Activated CD4-positive, alpha-beta memory T cell treated with anti-CD3 and anti-CD28 coated beads, Interleukin-2, amount 10 ng/mL, durations not matched to agents 7 days and 5 days (primary cell): ENCODE results near the gene KCNMA1. TPM values are rescaled to one million over a fixed set of nuclear protein-coding genes. Genes with fewer than 3 reads are reported as not detected.

ENCODE experiments used
- CTCF ChIA-PET: fragments of 350-600 bp; sonication (Branson Sonifier 250); formaldehyde crosslinking; loops from one replicate; lab custom pipeline; 2021; ENCODE audit warnings: antibody characterized with exemption, inconsistent platforms; lab: Charles Lee
- POLR2A ChIA-PET: fragments of 350-600 bp; sonication (Branson Sonifier 250); formaldehyde crosslinking; loops from one replicate; lab custom pipeline; 2021; ENCODE audit warnings: antibody characterized with exemption; lab: Charles Lee
- DNase-seq: peaks from one replicate; pipeline ENCODE4 v3.0.0-alpha.2; 2020
- H3K27ac Mint-ChIP-seq: one replicate; pipeline ENCODE4 v1.8.0; 2021; ENCODE audit warnings: mild to moderate bottlenecking, mixed read lengths
- H3K27me3 Mint-ChIP-seq: one replicate; pipeline ENCODE4 v1.8.0; 2021; ENCODE audit warnings: mixed read lengths
- H3K36me3 Mint-ChIP-seq: one replicate; pipeline ENCODE4 v1.8.0; 2021; ENCODE audit warnings: low read depth, mixed read lengths
- H3K4me1 Mint-ChIP-seq: one replicate; pipeline ENCODE4 v1.8.0; 2021; ENCODE audit warnings: mixed read lengths
- H3K4me3 Mint-ChIP-seq: one replicate; pipeline ENCODE4 v1.8.0; 2021; ENCODE audit warnings: mild to moderate bottlenecking, mixed read lengths
- H3K9me3 Mint-ChIP-seq: one replicate; pipeline ENCODE4 v1.8.0; 2021; ENCODE audit warnings: mixed read lengths
- total RNA-seq, 2 experiments: library from RNA; stranded (reverse); gene quantifications; one replicate each; pipeline ENCODE4 v1.2.3, GENCODE V29; 2021

KCNMA1 gene
- total RNA-seq, 2 experiments from 2014 or later = 0.25 to 0.38 TPM

DNA sequence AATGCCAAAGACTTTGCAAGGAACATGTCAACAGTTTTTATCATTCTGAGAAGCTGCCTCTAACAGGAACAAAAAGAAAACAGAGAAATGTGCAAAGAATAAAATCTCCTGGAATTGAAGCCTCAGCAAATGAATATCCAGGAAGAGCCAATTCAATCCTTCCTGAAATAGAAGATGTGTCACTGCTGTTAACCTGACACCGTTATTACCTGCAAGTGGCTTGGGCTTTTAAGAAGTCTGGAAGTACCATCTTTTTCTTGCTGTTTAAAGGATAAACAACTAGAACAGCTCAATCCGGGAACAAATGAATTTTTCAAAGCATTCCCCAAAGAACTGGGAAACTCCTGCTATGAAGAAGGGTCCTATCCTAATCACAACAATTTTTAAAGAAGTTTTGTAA, 434.8 kb downstream of the KCNMA1 start:
- H3K9me3 Mint-ChIP-seq = no peaks in the 10 kb centered on the region
- H3K4me1 Mint-ChIP-seq = no peaks in the 10 kb centered on the region
- POLR2A ChIA-PET = no interaction called here
- CTCF ChIA-PET = no interaction called here
- H3K36me3 Mint-ChIP-seq = no peaks in the 10 kb centered on the region
- H3K4me3 Mint-ChIP-seq = no peak overlapping the region
- H3K27me3 Mint-ChIP-seq = no peaks in the 10 kb centered on the region
- DNase-seq = no peak
- H3K27ac Mint-ChIP-seq = no peak overlapping the region

DNA sequence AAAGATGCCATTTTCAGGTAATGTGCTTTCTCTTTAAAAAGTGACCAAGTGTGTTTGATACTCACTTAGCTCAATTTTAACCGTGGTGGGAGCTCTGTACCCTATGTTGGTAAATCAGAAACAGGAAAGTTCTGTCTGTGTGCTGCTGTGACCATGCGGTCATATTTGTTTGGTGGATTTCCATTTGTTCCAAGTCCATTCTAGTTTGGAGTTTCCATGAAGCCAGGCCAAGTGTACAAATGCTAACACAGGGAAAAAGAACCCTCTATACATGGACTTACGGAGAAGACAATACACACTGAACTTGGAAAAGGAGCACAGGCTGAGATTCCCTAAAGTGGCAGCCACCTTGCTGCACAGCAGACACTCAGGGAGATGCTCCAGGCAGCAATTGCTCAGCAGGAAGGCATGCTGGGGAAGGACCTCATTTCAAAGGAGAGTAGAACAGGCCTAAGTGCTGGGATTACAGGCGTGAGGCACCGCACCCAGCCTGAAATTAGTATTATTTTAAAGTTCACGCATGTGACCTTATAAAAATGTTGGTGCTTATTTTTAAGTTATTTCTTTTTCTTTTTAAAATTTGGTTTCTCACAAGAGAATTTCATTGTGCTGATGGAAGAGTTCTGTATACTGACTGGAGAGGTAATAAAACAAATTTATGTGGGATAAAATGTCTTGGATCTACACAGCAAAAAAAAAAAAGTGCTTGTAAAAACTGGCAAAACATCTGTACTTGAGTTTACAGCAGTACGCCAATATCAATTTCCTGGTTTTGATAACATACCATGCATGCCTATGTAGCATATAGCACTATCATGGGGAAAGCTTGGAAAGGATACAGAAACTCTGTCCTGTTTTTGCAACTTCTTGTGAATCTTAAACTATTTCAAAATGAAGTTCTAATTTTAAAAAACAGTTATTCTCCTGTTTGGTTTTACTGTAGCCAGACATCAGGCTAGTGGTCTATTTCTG, 436.2 kb downstream of the KCNMA1 start:
- no peaks in the 10 kb centered on the region for H3K36me3 Mint-ChIP-seq
- no peak overlapping the region for H3K27ac Mint-ChIP-seq
- H3K4me3 Mint-ChIP-seq = no peak overlapping the region
- H3K27me3 Mint-ChIP-seq = no peaks in the 10 kb centered on the region
- CTCF ChIA-PET = no interaction called here
- POLR2A ChIA-PET = no interaction called here
- no peak for DNase-seq
- H3K4me1 Mint-ChIP-seq = no peaks in the 10 kb centered on the region
- no peaks in the 10 kb centered on the region for H3K9me3 Mint-ChIP-seq

DNA sequence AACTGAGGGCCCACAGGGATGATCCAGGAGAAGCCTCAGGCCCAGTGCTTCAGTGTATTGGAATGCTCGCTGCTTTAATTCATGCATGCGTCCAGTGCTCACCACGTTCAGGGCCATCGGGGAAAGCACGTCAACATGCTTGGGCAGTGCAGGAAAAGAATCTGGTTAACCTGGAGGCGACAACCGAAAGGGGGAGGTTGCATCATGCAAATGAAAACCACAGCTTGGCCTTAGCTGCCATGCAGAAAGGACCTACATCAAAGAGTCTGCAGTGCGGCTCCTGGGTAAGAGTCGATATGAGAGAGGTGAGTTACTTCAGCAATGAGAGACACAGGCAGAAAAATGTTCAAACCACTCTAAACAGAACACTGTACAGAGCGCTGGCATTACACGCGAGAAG, 440.1 kb downstream of the KCNMA1 start:
- CTCF ChIA-PET = no interaction called here

DNA sequence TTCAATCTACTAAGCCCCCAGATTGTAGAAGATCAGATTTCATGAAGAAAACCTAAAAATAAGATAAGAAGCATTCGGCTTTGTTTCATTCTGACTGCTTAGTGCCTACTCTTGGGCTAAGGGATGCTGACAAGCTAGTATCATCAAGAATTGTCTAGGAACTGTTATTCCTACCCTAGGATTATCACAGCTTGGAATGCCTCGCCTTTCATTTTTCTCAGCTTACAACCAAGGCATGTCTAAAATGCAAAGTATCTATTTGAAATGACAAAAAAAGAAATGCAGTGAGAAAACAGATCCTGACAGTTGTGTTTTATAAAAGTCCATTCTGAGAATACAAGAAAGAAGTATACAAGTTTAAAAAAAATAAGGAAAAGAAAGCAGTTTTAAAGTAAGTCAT, 441.0 kb downstream of the KCNMA1 start:
- CTCF ChIA-PET = interaction anchor here (1.1 kb wide), 2 partner anchors 23 to 523 kb away, joined by 3 to 4 read pairs; no protein-coding TSS in a partner anchor
- POLR2A ChIA-PET = no interaction called here
- H3K4me3 Mint-ChIP-seq = no peak overlapping the region
- H3K27ac Mint-ChIP-seq = no peak overlapping the region
- no peak for DNase-seq
- H3K9me3 Mint-ChIP-seq = no peaks in the 10 kb centered on the region
- H3K36me3 Mint-ChIP-seq = no peaks in the 10 kb centered on the region
- H3K27me3 Mint-ChIP-seq = no peaks in the 10 kb centered on the region
- no peaks in the 10 kb centered on the region for H3K4me1 Mint-ChIP-seq

More for the DNA sequence above, 440.1 kb downstream of the KCNMA1 start:
- no peaks in the 10 kb centered on the region for H3K4me1 Mint-ChIP-seq
- no peaks in the 10 kb centered on the region for H3K36me3 Mint-ChIP-seq
- POLR2A ChIA-PET = no interaction called here
- no peaks in the 10 kb centered on the region for H3K9me3 Mint-ChIP-seq
- no peak overlapping the region for H3K27ac Mint-ChIP-seq
- H3K4me3 Mint-ChIP-seq = no peak overlapping the region
- no peaks in the 10 kb centered on the region for H3K27me3 Mint-ChIP-seq
- no peak for DNase-seq

DNA sequence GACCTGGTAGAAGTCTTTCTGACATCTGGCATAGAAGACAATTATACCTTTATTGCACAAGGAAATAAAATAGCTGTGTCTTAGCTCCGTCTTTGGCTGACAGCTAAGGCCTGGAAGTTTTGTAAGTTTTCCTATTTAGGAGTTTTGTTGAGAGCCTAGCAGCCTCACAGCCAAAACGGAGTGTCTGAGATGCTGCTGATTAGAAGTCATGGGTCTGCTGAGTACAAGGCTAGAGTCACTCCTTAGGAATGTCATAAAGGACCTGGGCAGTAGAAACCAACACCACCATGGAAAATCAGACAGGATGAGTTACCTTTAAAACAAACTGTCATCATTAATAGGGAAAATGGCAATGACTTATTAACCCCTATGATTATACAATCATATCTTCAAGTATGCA, 442.5 kb downstream of the KCNMA1 start:
- no peaks in the 10 kb centered on the region for H3K36me3 Mint-ChIP-seq
- ChIA-PET CTCF (no interaction called here), POLR2A (no interaction called here)
- H3K4me3 Mint-ChIP-seq = no peak overlapping the region
- no peak for DNase-seq
- no peak overlapping the region for H3K27ac Mint-ChIP-seq
- no peaks in the 10 kb centered on the region for H3K27me3 Mint-ChIP-seq
- no peaks in the 10 kb centered on the region for H3K4me1 Mint-ChIP-seq
- H3K9me3 Mint-ChIP-seq = no peaks in the 10 kb centered on the region

DNA sequence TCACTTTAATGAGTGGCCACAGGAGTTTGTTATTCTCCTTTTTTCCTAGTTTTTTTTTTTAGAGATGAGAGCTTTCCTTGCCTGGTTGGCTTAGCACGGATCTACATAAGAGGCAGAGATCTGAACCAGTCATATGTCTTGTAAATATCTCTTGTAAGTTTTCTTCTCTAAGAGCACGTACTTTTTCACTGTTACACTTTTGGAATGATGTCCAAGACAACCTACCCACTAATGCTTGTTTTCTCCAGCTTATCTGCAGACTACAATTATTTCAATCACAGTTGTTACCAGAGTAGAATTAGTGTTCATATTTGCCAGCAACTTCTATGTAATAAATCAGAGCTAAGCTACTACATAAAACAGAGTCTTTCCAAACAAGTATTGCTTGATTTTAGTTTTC, 444.6 kb downstream of the KCNMA1 start:
- Mint-ChIP-seq H3K27ac (no peak overlapping the region), H3K4me3 (no peak overlapping the region), H3K36me3 (no peaks in the 10 kb centered on the region), H3K27me3 (no peaks in the 10 kb centered on the region), H3K4me1 (no peaks in the 10 kb centered on the region), H3K9me3 (no peaks in the 10 kb centered on the region)
- ChIA-PET CTCF (no interaction called here), POLR2A (no interaction called here)
- DNase-seq = no peak

DNA sequence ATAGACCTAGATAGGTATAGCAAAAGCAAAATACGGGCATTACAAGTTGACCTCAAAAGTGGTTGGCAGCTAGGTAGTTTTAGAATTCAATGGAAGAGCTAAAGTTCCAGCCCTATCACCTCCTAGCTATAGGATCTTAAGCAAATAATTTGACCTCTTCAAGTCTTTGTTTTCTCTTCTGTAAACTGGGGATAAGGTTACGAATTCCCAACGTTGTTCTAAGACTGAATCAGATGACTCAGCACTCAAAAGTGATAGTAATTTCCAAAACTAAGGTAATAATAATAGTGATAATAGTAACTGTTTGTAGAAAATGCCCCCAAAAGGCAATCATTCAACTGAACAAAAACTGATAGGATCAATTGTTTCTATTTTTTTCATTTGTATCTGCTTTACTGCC, 445.2 kb downstream of the KCNMA1 start:
- POLR2A ChIA-PET = no interaction called here
- CTCF ChIA-PET = no interaction called here
- no peaks in the 10 kb centered on the region for H3K27me3 Mint-ChIP-seq
- no peaks in the 10 kb centered on the region for H3K4me1 Mint-ChIP-seq
- H3K9me3 Mint-ChIP-seq = no peaks in the 10 kb centered on the region
- DNase-seq = no peak
- H3K27ac Mint-ChIP-seq = no peak overlapping the region
- H3K36me3 Mint-ChIP-seq = no peaks in the 10 kb centered on the region
- H3K4me3 Mint-ChIP-seq = no peak overlapping the region

DNA sequence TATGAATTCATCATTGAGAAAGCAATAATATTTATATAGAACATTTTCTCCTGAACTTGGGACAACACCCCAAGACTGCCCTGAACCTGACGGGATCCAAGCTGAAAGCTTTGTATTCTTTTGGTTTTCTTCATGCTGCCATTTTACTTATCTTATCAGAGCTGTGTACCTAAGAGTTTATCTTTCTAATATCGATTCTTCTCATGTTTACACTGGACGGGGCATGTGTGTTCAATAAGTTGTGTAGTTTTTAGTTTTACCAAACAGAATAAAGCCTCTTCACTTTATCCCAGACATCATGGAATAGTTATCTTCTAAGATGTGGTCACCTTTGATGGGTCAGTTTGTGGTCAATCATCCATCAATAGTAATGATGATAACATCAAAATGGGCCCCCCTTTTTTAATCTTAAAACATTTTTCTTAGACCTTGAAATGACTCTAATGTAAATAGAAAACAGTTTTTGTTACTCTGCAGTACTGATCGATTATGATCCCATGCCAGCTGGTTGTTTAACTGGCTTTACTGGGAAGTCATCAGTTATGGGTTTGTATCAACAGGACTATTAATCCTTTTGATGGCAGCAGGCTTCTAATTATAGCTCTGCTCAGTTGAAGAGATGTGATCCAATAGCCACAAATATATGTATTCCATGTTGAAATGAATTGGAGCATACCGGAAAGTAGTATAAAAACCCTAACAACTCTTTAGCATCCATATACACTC, 446.1 kb downstream of the KCNMA1 start:
- Mint-ChIP-seq H3K9me3 (no peaks in the 10 kb centered on the region), H3K27me3 (no peaks in the 10 kb centered on the region), H3K36me3 (no peaks in the 10 kb centered on the region), H3K27ac (no peak overlapping the region), H3K4me3 (no peak overlapping the region), H3K4me1 (no peaks in the 10 kb centered on the region)
- ChIA-PET POLR2A (no interaction called here), CTCF (interaction anchor here (1.5 kb wide), 1 partner anchor 18 kb away, joined by 3 read pairs; no protein-coding TSS in a partner anchor)
- DNase-seq = no peak

DNA sequence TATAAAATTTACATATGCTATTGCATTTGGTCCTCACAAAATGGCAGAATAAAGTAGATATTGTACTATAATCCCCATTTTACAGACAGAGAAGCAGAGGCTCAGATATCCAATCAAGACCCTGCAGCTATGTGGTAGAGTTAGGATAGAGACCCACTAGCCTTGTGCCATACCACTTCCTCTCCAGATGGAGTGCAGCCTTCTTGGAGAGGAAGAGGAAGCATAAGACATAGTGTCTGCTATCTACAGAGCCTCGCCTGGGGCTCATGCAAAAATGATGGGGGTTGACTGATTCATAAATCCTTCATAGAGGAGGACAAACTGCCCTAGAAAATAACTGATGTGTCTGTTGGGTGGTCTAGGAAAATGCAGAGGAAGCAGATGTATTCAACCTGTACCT, 447.3 kb downstream of the KCNMA1 start:
- CTCF ChIA-PET = interaction anchor here (1.5 kb wide), 1 partner anchor 16 kb away, joined by 3 read pairs; no protein-coding TSS in a partner anchor
- no peak for DNase-seq
- POLR2A ChIA-PET = no interaction called here
- Mint-ChIP-seq H3K4me1 (no peaks in the 10 kb centered on the region), H3K9me3 (no peaks in the 10 kb centered on the region), H3K27ac (no peak overlapping the region), H3K27me3 (no peaks in the 10 kb centered on the region), H3K36me3 (no peaks in the 10 kb centered on the region), H3K4me3 (no peak overlapping the region)

DNA sequence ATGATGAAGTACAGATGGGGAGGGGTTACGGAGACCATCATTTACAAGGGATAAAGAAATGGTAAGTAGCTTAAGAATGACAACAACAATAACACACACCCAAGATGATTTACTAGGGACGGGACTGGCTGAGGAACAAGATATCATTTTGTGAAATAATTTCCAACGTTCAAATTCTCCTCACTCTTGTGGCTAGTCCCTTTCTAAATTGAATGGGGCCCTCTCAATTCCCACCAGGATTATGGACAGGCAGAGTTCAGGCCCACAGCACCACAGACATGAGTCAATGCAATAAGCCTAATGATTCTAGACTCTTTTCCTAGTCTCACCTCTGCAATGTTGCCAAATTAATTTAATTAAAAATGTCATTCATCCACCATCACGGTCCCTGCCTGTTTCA, 448.1 kb downstream of the KCNMA1 start:
- no peaks in the 10 kb centered on the region for H3K9me3 Mint-ChIP-seq
- DNase-seq = no peak
- POLR2A ChIA-PET = no interaction called here
- H3K27ac Mint-ChIP-seq = no peak overlapping the region
- no peaks in the 10 kb centered on the region for H3K36me3 Mint-ChIP-seq
- H3K4me1 Mint-ChIP-seq = no peaks in the 10 kb centered on the region
- CTCF ChIA-PET = no interaction called here
- H3K27me3 Mint-ChIP-seq = no peaks in the 10 kb centered on the region
- H3K4me3 Mint-ChIP-seq = no peak overlapping the region

DNA sequence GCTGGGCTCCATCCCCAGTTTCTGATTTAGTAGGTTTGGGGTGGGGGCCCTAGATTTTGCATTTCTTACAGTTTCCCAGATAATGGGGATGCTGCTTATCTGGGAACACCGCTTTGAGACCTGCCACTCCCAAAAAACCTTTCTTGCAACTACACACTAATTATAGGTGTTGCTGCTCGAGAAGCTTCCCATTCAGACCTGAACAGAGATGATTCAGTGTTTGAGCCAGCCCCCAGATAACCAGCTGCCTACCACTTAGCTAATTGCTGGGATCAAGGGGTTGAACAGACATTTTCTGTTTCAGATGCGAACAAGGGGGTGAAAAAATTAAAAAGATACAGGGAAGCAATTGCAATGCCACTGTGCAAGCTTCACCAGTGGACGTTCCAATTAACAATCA, 448.5 kb downstream of the KCNMA1 start:
- CTCF ChIA-PET = no interaction called here
- POLR2A ChIA-PET = no interaction called here
- Mint-ChIP-seq H3K36me3 (no peaks in the 10 kb centered on the region), H3K27ac (no peak overlapping the region), H3K4me1 (no peaks in the 10 kb centered on the region), H3K4me3 (no peak overlapping the region), H3K27me3 (no peaks in the 10 kb centered on the region), H3K9me3 (no peaks in the 10 kb centered on the region)
- DNase-seq = no peak

DNA sequence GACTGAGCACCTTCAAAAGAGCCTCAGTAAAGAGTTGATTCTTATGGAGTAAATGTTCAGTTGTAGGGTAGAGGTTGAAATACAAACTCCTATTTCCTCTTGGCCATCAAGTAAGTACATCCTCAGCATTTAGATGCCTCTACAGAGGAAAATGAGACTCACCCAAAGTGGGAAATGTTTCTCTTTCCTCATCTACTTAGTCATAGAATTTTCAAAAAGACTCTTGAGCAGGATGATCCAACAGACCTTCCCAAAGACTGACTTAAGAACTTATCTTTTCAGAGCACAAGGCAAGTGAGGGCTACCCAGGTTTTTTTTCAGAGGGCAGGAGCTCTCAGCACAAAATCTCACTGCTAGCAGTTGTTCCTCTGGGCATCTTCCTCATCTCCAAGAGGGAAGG, 449.1 kb downstream of the KCNMA1 start:
- H3K4me1 Mint-ChIP-seq = no peaks in the 10 kb centered on the region
- no peaks in the 10 kb centered on the region for H3K36me3 Mint-ChIP-seq
- H3K27me3 Mint-ChIP-seq = no peaks in the 10 kb centered on the region
- H3K9me3 Mint-ChIP-seq = no peaks in the 10 kb centered on the region
- ChIA-PET CTCF (no interaction called here), POLR2A (no interaction called here)
- no peak overlapping the region for H3K4me3 Mint-ChIP-seq
- no peak overlapping the region for H3K27ac Mint-ChIP-seq
- DNase-seq = no peak

DNA sequence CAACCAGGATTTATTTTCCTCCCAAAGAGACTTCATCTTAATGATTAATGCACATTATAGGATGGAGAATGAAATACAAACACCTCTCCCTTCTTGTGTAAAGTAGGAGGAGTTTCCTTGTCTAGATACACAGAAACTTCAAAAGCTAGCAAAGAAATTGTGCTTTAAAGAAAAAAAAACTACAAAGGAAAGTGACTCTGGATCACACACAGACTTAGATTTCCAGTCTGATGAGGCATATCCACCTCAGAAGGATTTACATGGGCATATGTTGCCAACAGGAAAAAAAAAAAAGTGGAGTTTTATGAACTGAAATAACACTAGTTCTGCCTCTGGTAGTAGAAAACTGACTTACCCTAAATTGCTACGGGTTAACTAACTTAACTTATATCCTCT, 449.6 kb downstream of the KCNMA1 start:
- no peaks in the 10 kb centered on the region for H3K36me3 Mint-ChIP-seq
- CTCF ChIA-PET = interaction anchor here (1.5 kb wide), 1 partner anchor 523 kb away, joined by 3 read pairs; no protein-coding TSS in a partner anchor
- no peaks in the 10 kb centered on the region for H3K9me3 Mint-ChIP-seq

More for the DNA sequence above, 449.6 kb downstream of the KCNMA1 start:
- no peak overlapping the region for H3K4me3 Mint-ChIP-seq
- H3K27me3 Mint-ChIP-seq = no peaks in the 10 kb centered on the region
- POLR2A ChIA-PET = no interaction called here
- no peak overlapping the region for H3K27ac Mint-ChIP-seq
- no peaks in the 10 kb centered on the region for H3K4me1 Mint-ChIP-seq
- no peak for DNase-seq
